Stimulated activated effector memory CD8-positive, alpha-beta T cell treated with anti-CD3 and anti-CD28 coated beads, Interleukin-12 subunit alpha, Interleukin-12 subunit beta, amount 100 ng/mL, for 72 hours (primary cell): Measurements from ENCODE around the gene LGI4.

ENCODE experiments used
- ATAC-seq: fragments of 150-1000 bp; cut with Tn5 transposase; 2 replicates; pipeline ENCODE4 v1.10.0; 2021
- DNase-seq, 2 donors: peaks; one replicate each; pipeline ENCODE4 v3.0.0; 2021 to 2022; ENCODE audit warnings: low spot score in 2 of 2
- H3K27ac Mint-ChIP-seq: one replicate; pipeline ENCODE4 v1.8.0; 2022; ENCODE audit warnings: mild to moderate bottlenecking, mixed read lengths
- H3K36me3 Mint-ChIP-seq: one replicate; pipeline ENCODE4 v1.8.0; 2022; ENCODE audit warnings: mild to moderate bottlenecking, mixed read lengths
- H3K4me1 Mint-ChIP-seq: one replicate; pipeline ENCODE4 v1.8.0; 2022; ENCODE audit warnings: mixed read lengths
- H3K4me3 Mint-ChIP-seq: one replicate; pipeline ENCODE4 v1.8.0; 2022; ENCODE audit warnings: mild to moderate bottlenecking, mixed read lengths
- H3K9me3 Mint-ChIP-seq: one replicate; pipeline ENCODE4 v1.8.0; 2022; ENCODE audit warnings: mixed read lengths

The LGI4 gene

DNA sequence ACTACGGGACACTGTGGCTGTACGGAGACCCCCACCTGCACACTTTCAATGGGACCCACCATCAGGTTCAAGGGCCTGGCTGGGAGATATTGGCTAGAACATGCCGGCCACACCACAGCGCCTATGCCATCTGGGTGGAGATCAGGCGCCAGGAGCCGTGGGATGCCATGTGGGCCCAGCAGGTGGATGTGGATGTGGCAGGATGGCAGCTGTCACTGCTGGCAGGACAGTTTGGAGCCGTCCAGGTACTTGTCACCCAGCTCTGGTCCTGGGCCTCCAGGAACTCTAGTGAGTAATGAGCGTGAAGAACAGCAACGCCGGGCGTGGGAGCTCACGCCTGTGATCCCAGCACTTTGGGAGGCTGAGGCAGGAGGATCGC, 35.0 kb downstream of the LGI4 start:
- Mint-ChIP-seq H3K4me3 (no peak overlapping the region), H3K4me1 (peaks cover 5% of the 10 kb centered on the region), H3K9me3 (no peaks in the 10 kb centered on the region), H3K27ac (no peak overlapping the region), H3K36me3 (peaks cover 5% of the 10 kb centered on the region)
- DNase-seq (no peak), ATAC-seq (no peak)

DNA sequence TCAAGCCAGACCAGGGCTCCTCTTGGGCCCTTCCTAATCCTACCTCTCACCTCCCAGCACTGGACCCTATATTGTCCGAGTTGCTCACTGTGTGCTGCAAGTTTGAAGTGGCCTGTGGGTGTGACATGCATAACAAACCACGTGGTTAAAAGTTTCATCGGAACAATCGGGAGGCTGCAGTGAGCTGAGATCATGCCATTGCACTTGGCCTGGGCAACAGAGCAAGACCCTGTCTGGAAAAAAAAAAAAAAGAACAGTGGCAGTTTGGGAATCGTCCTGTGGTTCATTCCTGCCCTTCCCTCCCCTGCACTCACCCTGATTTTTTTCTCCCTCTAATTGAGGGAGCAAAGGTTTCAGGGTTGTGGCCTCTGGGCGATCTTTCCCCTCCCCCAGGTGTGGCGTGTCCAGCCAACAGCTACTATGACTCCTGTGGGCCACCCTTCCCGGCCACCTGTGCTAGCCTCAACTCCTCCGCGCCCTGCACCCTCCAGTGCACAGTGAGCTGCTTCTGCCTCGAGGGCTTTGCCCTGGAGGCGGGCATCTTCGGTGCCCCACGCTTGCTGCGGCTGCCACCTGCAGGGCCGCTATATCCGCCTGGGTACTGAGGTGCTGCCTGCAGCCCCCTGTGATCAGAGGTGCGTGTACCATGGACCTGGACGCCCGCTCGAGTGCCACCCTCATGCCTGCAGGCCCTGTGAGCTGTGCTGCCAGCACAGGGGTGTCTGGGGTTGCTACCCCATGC, 35.5 kb downstream of the LGI4 start:
- ATAC-seq (no peak), DNase-seq (no peak)
- Mint-ChIP-seq H3K4me1 (peaks cover 5% of the 10 kb centered on the region), H3K27ac (no peak overlapping the region), H3K4me3 (no peak overlapping the region), H3K9me3 (no peaks in the 10 kb centered on the region), H3K36me3 (peaks cover 5% of the 10 kb centered on the region)

GRCh38 chr19:35098413-35099049, 36.3 kb downstream of the LGI4 start:
- Mint-ChIP-seq H3K4me3 (no peak overlapping the region), H3K36me3 (peaks cover 5% of the 10 kb centered on the region), H3K27ac (no peak overlapping the region), H3K4me1 (peaks cover 5% of the 10 kb centered on the region), H3K9me3 (no peaks in the 10 kb centered on the region)
- DNase-seq (no peak), ATAC-seq (no peak)

DNA sequence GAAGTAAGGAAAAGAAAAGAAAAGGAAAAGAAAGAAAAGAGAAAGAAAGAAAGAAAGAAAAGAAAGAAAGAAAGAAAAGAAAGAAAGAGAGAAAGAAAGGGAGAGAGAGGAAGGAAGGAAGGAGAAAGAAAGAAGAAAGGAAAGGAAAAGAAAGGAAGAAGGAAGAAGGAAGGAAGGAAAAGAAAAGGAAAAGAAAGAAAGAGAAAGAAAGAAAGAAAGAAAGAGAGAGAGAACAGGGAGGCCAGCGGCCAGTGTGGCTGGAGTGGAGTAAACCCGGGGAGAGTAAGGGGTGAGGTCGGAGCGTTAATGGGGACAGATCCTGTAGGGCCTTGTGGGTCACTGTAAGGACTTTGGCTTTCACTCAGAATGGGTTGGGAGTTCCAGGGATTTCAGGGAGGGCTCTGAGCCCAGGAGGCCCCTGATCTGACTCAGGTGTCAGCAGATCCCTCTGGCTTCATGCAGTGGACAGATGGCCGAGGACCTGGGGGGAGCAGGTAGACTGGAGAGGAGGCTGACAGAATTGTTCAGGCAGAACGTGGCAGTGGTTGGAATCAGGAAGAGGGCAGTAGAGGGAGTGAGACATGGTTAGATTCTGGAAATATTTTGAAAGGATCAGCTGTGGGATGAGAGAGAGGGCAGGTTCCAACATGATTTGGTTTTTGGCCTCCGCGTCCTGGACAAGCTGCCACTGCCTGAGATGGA, 39.0 kb downstream of the LGI4 start:
- no peak overlapping the region for H3K4me3 Mint-ChIP-seq
- H3K27ac Mint-ChIP-seq = no peak overlapping the region
- no peaks in the 10 kb centered on the region for H3K36me3 Mint-ChIP-seq
- no peaks in the 10 kb centered on the region for H3K4me1 Mint-ChIP-seq
- ATAC-seq (no peak), DNase-seq (no peak)
- no peaks in the 10 kb centered on the region for H3K9me3 Mint-ChIP-seq

- Mint-ChIP-seq H3K9me3 (no peaks in the 10 kb centered on the region), H3K4me1 (no peaks in the 10 kb centered on the region), H3K27ac (no peak overlapping the region), H3K4me3 (no peak overlapping the region), H3K36me3 (no peaks in the 10 kb centered on the region)
- ATAC-seq (no peak), DNase-seq (no peak)
Observed at GRCh38 chr19:35094656-35095055, 40.2 kb downstream of the LGI4 start.

GRCh38 chr19:35093941-35094647, 40.8 kb downstream of the LGI4 start:
- H3K9me3 Mint-ChIP-seq = no peaks in the 10 kb centered on the region
- H3K27ac Mint-ChIP-seq = no peak overlapping the region
- DNase-seq (no peak), ATAC-seq (no peak)
- H3K4me3 Mint-ChIP-seq = no peak overlapping the region
- no peaks in the 10 kb centered on the region for H3K4me1 Mint-ChIP-seq
- no peaks in the 10 kb centered on the region for H3K36me3 Mint-ChIP-seq

DNA sequence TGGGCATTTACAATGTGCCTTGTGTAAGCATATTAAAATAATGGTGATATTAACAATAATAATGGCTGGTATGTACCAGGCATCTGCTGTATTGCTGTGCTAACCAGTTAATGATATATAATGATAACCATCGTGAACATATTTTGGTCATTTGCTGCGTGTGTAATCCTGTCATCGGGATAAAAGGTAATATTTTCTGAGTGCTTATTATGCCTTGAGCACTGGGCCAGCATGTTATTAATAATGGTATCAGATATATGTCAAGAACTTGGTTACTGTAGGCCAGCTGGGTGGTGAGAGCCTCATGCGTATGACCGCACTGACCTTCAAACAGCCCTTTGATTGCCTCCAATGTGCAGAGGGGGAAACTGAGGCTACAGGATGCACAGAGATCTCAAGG, 41.4 kb downstream of the LGI4 start:
- DNase-seq (no peak), ATAC-seq (no peak)
- Mint-ChIP-seq H3K27ac (no peak overlapping the region), H3K4me1 (no peaks in the 10 kb centered on the region), H3K9me3 (no peaks in the 10 kb centered on the region), H3K4me3 (no peak overlapping the region), H3K36me3 (no peaks in the 10 kb centered on the region)

DNA sequence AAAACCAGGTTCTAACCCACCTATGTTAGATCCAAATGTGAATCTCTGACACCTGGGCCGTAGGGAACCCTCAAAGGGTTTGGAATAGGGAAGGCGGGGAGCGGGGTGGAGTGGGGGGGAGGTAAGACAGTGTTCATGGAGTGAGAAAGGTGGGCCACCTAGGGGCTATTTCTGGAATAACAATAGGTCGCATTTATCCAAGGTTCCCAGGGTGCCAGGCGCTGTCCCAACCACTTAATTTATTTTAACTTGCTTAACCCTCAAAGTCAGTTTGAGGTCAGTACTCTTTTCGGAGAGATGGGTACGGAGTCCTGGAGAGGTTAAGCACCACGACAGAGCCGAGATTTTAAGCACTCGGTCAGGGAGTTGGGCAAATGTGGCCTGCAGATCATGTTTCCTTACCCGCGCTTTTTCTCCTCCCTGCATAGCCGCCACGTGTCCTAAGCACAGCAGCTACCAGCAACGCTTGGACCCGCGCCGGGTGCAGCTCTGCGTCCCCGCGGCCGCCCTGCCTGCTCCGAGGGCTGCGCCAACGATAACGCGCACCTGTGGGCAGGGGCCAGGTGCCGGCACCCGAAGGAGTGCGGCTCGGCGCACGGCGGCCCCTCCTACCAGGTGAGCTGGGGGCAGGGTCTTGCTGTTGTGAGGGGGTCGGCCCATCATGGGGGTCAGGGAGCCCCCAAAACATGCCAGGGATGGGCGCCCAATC, 44.2 kb downstream of the LGI4 start:
- Mint-ChIP-seq H3K27ac (no peak overlapping the region), H3K9me3 (no peaks in the 10 kb centered on the region), H3K4me3 (no peak overlapping the region), H3K4me1 (peaks cover 13% of the 10 kb centered on the region), H3K36me3 (no peaks in the 10 kb centered on the region)
- peak; percentile 69 for ATAC-seq
- peak; percentile 18 to 59 for DNase-seq

- no peak overlapping the region for H3K27ac Mint-ChIP-seq
- no peak overlapping the region for H3K4me3 Mint-ChIP-seq
- ATAC-seq (no peak), DNase-seq (no peak)
- H3K9me3 Mint-ChIP-seq = no peaks in the 10 kb centered on the region
- H3K36me3 Mint-ChIP-seq = no peaks in the 10 kb centered on the region
- H3K4me1 Mint-ChIP-seq = peaks cover 18% of the 10 kb centered on the region
Observed at GRCh38 chr19:35090160-35090505, 44.7 kb downstream of the LGI4 start.

DNA sequence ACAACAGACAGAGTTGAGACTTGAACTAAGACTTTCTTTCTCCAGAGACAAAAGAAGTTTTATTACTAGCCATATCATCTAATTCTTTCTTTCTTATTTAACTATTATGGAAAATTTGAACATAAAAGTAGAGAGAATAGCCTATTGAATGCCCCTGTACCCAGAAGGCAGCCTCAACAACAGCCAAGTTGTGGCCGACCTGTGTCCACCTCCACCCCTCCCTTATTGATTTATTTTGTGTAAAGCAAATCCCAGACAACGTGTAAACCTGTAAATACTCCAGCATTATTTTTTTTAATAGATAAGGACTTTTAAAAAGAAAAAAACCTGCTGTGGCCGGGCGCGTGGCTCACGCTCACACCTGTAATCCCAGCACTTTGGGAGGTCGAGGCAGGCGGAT, 45.3 kb downstream of the LGI4 start:
- ATAC-seq (no peak), DNase-seq (no peak)
- Mint-ChIP-seq H3K4me3 (no peak overlapping the region), H3K36me3 (no peaks in the 10 kb centered on the region), H3K9me3 (no peaks in the 10 kb centered on the region), H3K4me1 (peaks cover 18% of the 10 kb centered on the region), H3K27ac (no peak overlapping the region)

DNA sequence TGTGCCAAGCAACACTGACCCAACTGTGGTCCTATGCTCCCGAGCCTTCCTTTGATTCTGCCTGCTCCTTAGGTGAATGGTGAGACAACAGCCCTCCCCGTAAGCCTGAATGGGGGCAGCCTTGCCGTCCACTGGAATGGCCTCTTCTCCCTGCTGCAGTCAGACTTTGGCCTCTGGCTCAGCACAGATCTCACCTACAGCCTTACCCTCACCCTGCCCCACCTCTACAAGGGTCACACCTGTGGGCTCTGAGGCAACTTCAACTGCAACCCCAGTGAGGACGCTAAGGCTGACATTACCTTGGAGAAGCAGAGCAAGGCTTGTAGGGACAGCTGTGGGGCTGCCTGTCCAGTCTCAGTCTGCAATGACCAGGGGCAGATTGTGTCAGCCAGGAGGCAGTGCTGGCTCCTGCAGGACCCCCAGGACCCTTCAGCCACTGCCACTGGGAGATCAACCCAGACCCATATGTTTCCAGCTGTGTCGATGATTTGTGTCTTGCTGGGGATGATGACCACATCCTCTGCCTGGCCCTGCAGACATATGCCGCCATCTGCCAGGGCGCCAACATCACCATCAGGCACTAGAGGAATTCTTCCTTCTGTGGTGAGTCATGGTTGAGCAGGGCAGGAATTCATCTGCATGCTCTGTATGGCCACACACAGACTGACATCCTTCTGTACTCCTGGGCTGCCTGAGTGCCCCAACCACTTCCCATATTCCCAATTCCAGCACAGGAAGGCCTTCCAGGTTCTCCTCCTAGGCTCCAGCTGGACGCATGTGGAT, 46.5 kb downstream of the LGI4 start:
- ATAC-seq = no peak
- Mint-ChIP-seq H3K4me1 (peaks cover 18% of the 10 kb centered on the region), H3K36me3 (no peaks in the 10 kb centered on the region), H3K9me3 (no peaks in the 10 kb centered on the region), H3K27ac (no peak overlapping the region), H3K4me3 (no peak overlapping the region)
- no peak for DNase-seq

DNA sequence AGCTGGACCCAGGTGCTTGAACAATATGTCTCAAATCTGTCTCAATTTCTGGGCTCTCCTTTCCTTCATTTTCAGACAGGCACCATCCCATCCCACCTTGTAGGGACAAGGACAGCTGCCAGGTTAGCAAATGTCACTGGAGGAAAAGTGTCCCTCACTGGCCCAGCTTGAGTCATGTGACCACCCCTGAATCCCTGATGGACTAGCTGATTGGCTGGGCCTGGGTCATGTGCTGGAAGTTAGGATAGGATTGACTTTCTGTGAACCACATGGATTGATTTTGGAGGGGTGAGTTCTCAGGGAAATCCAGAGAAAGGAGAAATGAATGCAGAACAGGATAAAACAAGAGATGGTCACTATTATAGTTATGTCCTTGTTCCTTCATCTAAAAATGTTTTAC, 47.5 kb downstream of the LGI4 start:
- H3K9me3 Mint-ChIP-seq = no peaks in the 10 kb centered on the region
- peaks cover 18% of the 10 kb centered on the region for H3K4me1 Mint-ChIP-seq
- H3K36me3 Mint-ChIP-seq = no peaks in the 10 kb centered on the region
- DNase-seq = no peak
- ATAC-seq = no peak
- H3K4me3 Mint-ChIP-seq = no peak overlapping the region
- no peak overlapping the region for H3K27ac Mint-ChIP-seq

DNA sequence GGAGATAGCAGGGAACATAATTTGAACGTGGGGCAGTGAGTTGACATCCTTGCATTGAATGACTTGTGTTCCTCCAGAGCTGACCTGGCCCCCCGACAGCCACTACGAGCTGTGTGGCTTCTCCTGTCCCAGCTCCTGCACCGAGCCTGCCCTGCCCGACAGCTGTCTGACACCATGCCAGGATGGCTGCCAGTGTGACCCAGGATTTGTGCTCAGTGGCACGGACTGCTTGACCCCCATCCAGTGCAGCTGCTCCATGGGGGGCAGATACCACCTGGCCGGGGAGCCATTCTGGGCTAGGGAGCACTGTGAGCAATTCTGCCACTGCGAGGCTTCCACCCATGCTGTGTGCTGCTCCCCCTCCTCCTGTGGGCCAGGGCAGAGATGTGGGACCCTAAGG, 48.4 kb downstream of the LGI4 start:
- Mint-ChIP-seq H3K4me1 (peaks cover 18% of the 10 kb centered on the region), H3K4me3 (no peak overlapping the region), H3K36me3 (no peaks in the 10 kb centered on the region), H3K27ac (peak overlapping the region; percentile 85), H3K9me3 (no peaks in the 10 kb centered on the region)
- DNase-seq = no peak
- no peak for ATAC-seq

DNA sequence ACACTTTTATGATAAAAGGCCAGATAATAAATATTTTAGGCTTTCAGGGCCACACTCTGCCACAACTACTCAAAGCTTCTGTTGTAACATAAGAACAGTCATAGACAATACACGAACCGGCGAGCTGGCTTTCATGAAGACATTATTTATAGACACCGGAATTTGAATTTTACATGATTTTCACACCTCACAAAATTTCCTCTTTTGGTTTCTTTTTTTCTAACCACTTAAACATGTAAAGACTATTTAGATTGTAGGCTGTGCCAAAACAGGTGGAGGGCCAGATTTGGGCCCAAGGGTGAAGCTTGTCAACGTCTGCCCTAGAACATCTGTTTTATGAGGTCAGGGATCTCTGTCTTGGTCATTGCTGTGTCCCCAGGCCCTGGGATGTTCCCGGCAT, 48.9 kb downstream of the LGI4 start:
- peaks cover 18% of the 10 kb centered on the region for H3K4me1 Mint-ChIP-seq
- H3K4me3 Mint-ChIP-seq = peak overlapping the region; percentile 3
- peak overlapping the region; percentile 85 for H3K27ac Mint-ChIP-seq
- DNase-seq (no peak), ATAC-seq (no peak)
- H3K9me3 Mint-ChIP-seq = no peaks in the 10 kb centered on the region
- no peaks in the 10 kb centered on the region for H3K36me3 Mint-ChIP-seq

GRCh38 chr19:35084509-35084762, 50.4 kb downstream of the LGI4 start:
- DNase-seq = no peak
- no peaks in the 10 kb centered on the region for H3K9me3 Mint-ChIP-seq
- ATAC-seq = no peak
- no peak overlapping the region for H3K4me3 Mint-ChIP-seq
- no peak overlapping the region for H3K27ac Mint-ChIP-seq
- no peaks in the 10 kb centered on the region for H3K36me3 Mint-ChIP-seq
- H3K4me1 Mint-ChIP-seq = peaks cover 18% of the 10 kb centered on the region
